Fibroblast of mammary gland (primary cell): ENCODE measurements around the gene SCAF4.

Experiments used
- DNase-seq: peaks from one replicate; pipeline ENCODE4 v3.0.0-alpha.2; 2010; ENCODE audit warnings: low read depth
- H3K4me3 ChIP-seq: 2 replicates; pipeline ENCODE4 v1.5.1; 2011; ENCODE audit warnings: low read depth, mild to moderate bottlenecking, low read length, moderate library complexity; ENCODE audit not compliant: control insufficient read depth
- TF ChIP-seq, protein P1 (sequence below): conservative IDR thresholded peaks from 2 replicates; pipeline ENCODE4 v1.5.1; 2011; ENCODE audit warnings: low read depth, low read length, inconsistent platforms; ENCODE audit not compliant: control insufficient read depth, insufficient read depth

Gene SCAF4

DNA sequence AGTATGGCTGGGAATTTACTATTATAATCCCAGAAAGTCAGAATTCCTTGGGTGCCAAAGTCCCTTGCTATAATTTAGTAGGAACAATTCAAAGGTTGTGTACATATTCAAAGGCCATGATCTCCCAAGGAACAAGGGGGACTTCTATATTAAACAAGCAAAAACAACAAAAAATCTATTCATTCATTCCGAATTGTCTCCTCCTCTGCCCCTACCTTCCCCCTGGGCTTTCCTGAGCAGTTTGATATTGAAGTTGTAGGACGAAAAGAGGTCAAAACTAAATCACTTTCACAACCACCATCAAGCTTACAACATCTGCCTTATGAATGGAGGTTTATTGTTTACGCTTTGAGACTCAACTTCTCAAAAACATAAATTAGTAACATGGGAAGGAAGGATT, 107.7 kb downstream of the SCAF4 start:
- TF ChIP-seq, protein P1, sequence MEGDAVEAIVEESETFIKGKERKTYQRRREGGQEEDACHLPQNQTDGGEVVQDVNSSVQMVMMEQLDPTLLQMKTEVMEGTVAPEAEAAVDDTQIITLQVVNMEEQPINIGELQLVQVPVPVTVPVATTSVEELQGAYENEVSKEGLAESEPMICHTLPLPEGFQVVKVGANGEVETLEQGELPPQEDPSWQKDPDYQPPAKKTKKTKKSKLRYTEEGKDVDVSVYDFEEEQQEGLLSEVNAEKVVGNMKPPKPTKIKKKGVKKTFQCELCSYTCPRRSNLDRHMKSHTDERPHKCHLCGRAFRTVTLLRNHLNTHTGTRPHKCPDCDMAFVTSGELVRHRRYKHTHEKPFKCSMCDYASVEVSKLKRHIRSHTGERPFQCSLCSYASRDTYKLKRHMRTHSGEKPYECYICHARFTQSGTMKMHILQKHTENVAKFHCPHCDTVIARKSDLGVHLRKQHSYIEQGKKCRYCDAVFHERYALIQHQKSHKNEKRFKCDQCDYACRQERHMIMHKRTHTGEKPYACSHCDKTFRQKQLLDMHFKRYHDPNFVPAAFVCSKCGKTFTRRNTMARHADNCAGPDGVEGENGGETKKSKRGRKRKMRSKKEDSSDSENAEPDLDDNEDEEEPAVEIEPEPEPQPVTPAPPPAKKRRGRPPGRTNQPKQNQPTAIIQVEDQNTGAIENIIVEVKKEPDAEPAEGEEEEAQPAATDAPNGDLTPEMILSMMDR: no peak
- H3K4me3 ChIP-seq: no peak overlapping the region
- DNase-seq: no peak

DNA sequence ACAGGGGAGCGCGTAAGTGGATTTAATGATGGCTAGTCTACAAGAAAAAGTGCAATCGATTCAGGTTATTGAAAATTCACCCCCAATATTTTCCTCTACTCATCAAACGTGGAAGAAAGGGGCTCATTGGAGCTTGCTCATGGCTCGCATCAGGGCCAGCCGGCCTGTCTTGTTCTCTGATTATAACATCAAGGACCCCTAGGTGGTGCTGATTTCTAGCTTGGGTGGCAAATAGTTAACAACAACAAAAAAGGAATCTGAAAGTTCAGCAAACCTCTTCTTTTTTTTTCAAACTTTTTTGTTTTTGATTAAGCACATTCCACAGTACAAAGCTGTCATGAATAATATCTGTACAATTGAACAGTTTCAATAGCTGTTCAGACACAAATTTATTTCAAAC, 108.3 kb downstream of the SCAF4 start:
- no peak for DNase-seq
- H3K4me3 ChIP-seq: no peak overlapping the region
- TF ChIP-seq, protein P1: no peak

DNA sequence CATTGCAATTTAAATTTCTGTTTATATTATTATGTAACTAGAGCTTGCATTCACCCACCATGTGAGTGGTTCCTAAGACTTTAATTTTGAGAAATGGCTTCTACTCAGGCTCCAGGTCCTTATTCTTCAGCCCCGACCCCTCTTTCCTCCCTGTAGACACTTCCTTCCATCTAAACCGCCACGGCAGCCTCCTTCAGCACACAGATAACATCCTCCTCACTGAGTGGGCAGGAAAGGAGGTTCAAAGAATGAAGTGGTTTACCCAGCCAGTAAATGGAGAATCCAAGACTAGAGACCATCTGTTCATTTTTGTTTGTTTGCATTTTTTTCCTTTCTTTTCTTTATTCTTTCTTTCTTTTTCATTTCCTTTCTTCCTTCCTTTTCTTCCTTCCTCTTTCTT, 109.5 kb downstream of the SCAF4 start:
- TF ChIP-seq, protein P1: no peak
- no peak overlapping the region for H3K4me3 ChIP-seq
- DNase-seq: no peak
